OCI-LY7 (cell line): ENCODE data around the gene VCL.

Experiments
- CTCF ChIP-seq: fragments of 200-600 bp; sonication (generic); conservative IDR thresholded peaks from 2 replicates; pipeline ENCODE4 v1.5.1; 2014; ENCODE audit warnings: mild to moderate bottlenecking, antibody characterized with exemption, low read length, moderate library complexity, mixed read lengths
- EZH2phosphoT487 ChIP-seq: fragments of 200-600 bp; sonication (generic); IDR thresholded peaks from 2 replicates; pipeline ENCODE4 v1.6.1; 2018; ENCODE audit warnings: low read depth, borderline replicate concordance, mild to moderate bottlenecking, mixed run types, antibody characterized with exemption, low read length, moderate library complexity, mixed read lengths

- TF ChIP-seq CTCF (no peak), EZH2phosphoT487 (no peak)
Measured at GRCh38 chr10:73974309-73974946, 23.5 kb upstream of the VCL start.
